ENCODE data around the gene APOL1.
"Not testable (repeated sequence)": the region's sequence is repeated elsewhere in the genome, so short reads cannot be mapped to it uniquely, and the experiment has no call there.

GRCh38 chr22:36250292-36250960, 2.5 kb upstream of the APOL1 start:
- not testable (repeated sequence) for TF ChIP-seq CTCF, POLR2A, EP300 (IDR thresholded peaks at IDR 0.05)
